ENCODE results near the gene CMAS.

DNA sequence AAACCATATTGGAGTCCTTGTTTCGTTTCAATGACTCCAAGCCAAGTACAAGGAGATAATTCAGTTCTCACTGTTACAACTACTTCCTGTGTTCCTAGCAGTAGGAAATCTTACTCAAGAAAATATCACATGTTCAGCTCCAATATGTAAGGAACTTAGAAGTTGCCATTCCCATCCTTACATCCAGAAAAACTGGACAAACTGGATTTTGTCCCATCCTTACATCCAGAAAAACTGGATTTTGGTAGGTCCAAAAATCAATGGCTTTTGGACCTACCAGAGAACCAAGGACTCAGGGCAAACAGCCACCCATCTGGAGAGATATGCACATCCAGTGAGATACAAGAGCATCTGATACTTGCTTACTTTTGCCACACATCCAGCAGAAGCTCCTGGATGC, 23.8 kb downstream of the CMAS start:
- TF ChIP-seq, protein P1, sequence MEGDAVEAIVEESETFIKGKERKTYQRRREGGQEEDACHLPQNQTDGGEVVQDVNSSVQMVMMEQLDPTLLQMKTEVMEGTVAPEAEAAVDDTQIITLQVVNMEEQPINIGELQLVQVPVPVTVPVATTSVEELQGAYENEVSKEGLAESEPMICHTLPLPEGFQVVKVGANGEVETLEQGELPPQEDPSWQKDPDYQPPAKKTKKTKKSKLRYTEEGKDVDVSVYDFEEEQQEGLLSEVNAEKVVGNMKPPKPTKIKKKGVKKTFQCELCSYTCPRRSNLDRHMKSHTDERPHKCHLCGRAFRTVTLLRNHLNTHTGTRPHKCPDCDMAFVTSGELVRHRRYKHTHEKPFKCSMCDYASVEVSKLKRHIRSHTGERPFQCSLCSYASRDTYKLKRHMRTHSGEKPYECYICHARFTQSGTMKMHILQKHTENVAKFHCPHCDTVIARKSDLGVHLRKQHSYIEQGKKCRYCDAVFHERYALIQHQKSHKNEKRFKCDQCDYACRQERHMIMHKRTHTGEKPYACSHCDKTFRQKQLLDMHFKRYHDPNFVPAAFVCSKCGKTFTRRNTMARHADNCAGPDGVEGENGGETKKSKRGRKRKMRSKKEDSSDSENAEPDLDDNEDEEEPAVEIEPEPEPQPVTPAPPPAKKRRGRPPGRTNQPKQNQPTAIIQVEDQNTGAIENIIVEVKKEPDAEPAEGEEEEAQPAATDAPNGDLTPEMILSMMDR (conservative IDR thresholded peaks at IDR 0.05; ENCODE audit: low read depth in 2 of 2) = no peak
- TF ChIP-seq EZH2 (IDR thresholded peaks at IDR 0.05; ENCODE audit: low read depth, unreplicated experiment) (no peak), POLR2AphosphoS5 (IDR thresholded peaks at IDR 0.05; ENCODE audit: low read depth) (no peak), EZH2phosphoT487 (IDR thresholded peaks at IDR 0.05; ENCODE audit: unreplicated experiment) (no peak), CREB1 (CRISPR knock-in tag; IDR thresholded peaks at IDR 0.05; ENCODE audit: low read depth) (no peak), ZNF114 (CRISPR knock-in tag; IDR thresholded peaks at IDR 0.05) (no peak)
- TF ChIP-seq, protein P2, sequence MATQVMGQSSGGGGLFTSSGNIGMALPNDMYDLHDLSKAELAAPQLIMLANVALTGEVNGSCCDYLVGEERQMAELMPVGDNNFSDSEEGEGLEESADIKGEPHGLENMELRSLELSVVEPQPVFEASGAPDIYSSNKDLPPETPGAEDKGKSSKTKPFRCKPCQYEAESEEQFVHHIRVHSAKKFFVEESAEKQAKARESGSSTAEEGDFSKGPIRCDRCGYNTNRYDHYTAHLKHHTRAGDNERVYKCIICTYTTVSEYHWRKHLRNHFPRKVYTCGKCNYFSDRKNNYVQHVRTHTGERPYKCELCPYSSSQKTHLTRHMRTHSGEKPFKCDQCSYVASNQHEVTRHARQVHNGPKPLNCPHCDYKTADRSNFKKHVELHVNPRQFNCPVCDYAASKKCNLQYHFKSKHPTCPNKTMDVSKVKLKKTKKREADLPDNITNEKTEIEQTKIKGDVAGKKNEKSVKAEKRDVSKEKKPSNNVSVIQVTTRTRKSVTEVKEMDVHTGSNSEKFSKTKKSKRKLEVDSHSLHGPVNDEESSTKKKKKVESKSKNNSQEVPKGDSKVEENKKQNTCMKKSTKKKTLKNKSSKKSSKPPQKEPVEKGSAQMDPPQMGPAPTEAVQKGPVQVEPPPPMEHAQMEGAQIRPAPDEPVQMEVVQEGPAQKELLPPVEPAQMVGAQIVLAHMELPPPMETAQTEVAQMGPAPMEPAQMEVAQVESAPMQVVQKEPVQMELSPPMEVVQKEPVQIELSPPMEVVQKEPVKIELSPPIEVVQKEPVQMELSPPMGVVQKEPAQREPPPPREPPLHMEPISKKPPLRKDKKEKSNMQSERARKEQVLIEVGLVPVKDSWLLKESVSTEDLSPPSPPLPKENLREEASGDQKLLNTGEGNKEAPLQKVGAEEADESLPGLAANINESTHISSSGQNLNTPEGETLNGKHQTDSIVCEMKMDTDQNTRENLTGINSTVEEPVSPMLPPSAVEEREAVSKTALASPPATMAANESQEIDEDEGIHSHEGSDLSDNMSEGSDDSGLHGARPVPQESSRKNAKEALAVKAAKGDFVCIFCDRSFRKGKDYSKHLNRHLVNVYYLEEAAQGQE (IDR thresholded peaks at IDR 0.05; ENCODE audit: unreplicated experiment) = no peak

Data from GM23338 (cell line).